HG03280 (cell line): ENCODE results near the gene PHF13.
"Not testable (repeated sequence)": the region's sequence is repeated elsewhere in the genome, so short reads cannot be mapped to it uniquely, and the experiment has no call there.

Experiments used
- ATAC-seq: cut with Tn5 transposase; IDR thresholded peaks from one replicate; pipeline ENCODE4 v1.9.1; 2021; ENCODE audit warnings: mild to moderate bottlenecking, moderate library complexity; ENCODE audit not compliant: unreplicated experiment

The PHF13 gene

GRCh38 chr1:6627031-6627430 is 13.5 kb downstream of the PHF13 start:
- ATAC-seq = no peak

GRCh38 chr1:6627841-6628545 is 14.5 kb downstream of the PHF13 start:
- no peak for ATAC-seq

- no peak for ATAC-seq
Measured at GRCh38 chr1:6628971-6629479, 15.5 kb downstream of the PHF13 start.

- ATAC-seq = no peak
Measured at GRCh38 chr1:6630027-6630426, 16.5 kb downstream of the PHF13 start.

- no peak for ATAC-seq
Measured at GRCh38 chr1:6631058-6631457, 17.5 kb downstream of the PHF13 start.

- ATAC-seq = no peak
Measured at GRCh38 chr1:6632588-6633514, 19.3 kb downstream of the PHF13 start.

GRCh38 chr1:6634371-6635052 is 21.0 kb downstream of the PHF13 start:
- no peak for ATAC-seq

GRCh38 chr1:6635161-6635909 is 21.8 kb downstream of the PHF13 start:
- no peak for ATAC-seq

- no peak for ATAC-seq
Measured at GRCh38 chr1:6635910-6636760, 22.6 kb downstream of the PHF13 start.

GRCh38 chr1:6636778-6637177 is 23.2 kb downstream of the PHF13 start:
- not testable (repeated sequence) for ATAC-seq

GRCh38 chr1:6637770-6638169 is 24.2 kb downstream of the PHF13 start:
- ATAC-seq = no peak

GRCh38 chr1:6638226-6638625 is 24.7 kb downstream of the PHF13 start:
- no peak for ATAC-seq

GRCh38 chr1:6640867-6641266 is 27.3 kb downstream of the PHF13 start:
- not testable (repeated sequence) for ATAC-seq

- no peak for ATAC-seq
Measured at GRCh38 chr1:6645018-6645417, 31.5 kb downstream of the PHF13 start.

- ATAC-seq = no peak
Measured at GRCh38 chr1:6646499-6647148, 33.1 kb downstream of the PHF13 start.

- ATAC-seq = no peak
Measured at GRCh38 chr1:6648556-6648955, 35.0 kb downstream of the PHF13 start.

GRCh38 chr1:6651909-6652308 is 38.4 kb downstream of the PHF13 start:
- no peak for ATAC-seq

GRCh38 chr1:6652986-6653385 is 39.5 kb downstream of the PHF13 start:
- no peak for ATAC-seq
